Measurements from ENCODE around the gene PHF13.

The PHF13 gene

DNA sequence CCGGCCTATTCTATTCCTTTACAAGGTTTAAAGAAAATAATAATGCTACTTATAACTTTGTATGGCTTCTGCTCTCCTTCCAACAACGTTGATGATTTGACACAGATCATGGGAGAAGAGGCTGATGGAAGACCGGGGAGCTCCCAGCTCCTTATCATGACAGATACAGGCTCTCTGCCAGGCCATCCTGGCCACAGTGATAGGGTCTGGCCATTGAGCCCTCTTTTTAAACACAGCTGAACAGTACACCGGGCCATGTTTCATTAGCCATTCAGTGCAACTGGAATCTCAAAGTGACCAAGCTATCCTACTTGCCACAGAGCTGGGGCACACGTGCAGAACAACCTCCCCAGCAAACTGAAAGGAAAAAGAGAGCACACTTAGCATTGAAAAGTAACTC lies 53.2 kb downstream of the PHF13 start:
- DNase-seq (ENCODE audit: low read depth), result no peak

DNA sequence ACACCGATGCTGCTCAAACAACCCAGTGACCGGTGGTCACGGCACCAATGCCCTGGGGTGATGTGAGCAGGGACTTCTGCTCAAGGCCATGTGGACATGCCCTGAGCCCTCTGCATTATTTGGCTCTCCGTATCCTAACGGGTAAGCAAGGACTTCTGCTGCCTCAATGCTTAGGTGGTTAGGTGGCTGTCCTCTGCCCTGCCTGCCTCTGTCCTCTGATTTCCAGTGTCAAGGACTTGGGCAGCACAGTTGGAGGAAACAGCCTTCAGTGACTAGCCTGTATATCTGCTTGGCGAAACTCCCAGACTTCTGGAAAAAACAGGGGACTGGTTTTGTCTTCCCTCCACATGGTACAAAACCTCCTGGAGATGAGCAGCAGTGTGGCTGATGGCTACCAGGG lies 53.6 kb downstream of the PHF13 start:
- DNase-seq (ENCODE audit: low read depth), result no peak

DNA sequence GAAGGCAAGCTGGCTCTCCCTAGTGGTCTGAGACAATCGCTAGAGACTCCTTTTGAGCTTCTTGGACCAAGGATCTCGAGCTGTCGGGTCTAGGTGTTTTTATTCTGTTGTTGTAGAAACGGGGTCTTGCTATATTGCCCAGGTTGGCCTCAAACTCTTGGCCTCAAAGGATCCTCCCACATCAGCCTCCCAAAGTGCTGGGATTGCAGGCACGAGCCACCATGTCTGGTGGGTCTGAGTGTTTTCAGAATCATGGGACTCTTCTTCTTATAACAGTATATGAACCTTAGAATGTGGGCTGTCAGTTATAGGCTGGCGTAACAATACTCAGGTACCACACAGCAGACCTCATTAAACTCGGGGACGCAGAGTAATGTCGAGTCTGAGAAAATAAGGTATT lies 55.0 kb downstream of the PHF13 start:
- no peak for DNase-seq (ENCODE audit: low read depth)

DNA sequence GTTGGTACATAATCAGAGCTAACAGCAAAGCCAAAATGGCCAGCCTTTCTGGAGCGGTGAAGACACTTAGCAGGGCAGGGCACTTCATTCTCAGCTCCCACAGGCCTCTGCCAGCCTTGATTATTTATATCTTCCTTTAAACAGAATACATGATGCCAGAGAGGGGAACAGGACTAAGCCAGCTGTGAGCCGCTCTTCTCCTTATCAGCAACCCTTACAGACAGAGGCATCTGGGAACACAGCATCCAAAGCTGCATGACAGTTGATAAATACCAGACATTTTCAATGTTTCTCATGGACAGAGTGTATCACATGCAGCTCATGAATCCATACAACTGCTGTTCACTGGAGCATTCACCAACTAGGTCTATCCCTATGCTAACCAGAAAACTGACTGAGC lies 59.0 kb downstream of the PHF13 start:
- DNase-seq (ENCODE audit: low read depth), result no peak
